ENCODE data around the gene PELI3. TPM values are rescaled to one million over a fixed set of nuclear protein-coding genes. Genes with fewer than 3 reads are reported as not detected.
A peak's percentile ranks its signal among the peaks of the same experiment; 100 is the strongest.

The PELI3 gene
- polyA plus RNA-seq, 4 donors, result 4.5 to 7.0 (median 5.2) TPM

GRCh38 chr11:66473608-66474515, 7.2 kb downstream of the PELI3 start:
- no peak for DNase-seq (ENCODE audit: low read depth in 4 of 4, low spot score in 3 of 4)

GRCh38 chr11:66475349-66476172, 8.9 kb downstream of the PELI3 start:
- DNase-seq (ENCODE audit: low read depth in 4 of 4, low spot score in 3 of 4), result no peak

- no peak for DNase-seq (ENCODE audit: low read depth in 4 of 4, low spot score in 3 of 4)
Observed at GRCh38 chr11:66476173-66476840, 9.6 kb downstream of the PELI3 start.

- DNase-seq (ENCODE audit: low read depth in 4 of 4, low spot score in 3 of 4), result no peak
Observed at GRCh38 chr11:66476841-66477251, 10.1 kb downstream of the PELI3 start.

- no peak for DNase-seq (ENCODE audit: low read depth in 4 of 4, low spot score in 3 of 4)
Observed at GRCh38 chr11:66477263-66478201, 10.8 kb downstream of the PELI3 start.

- no peak for DNase-seq (ENCODE audit: low read depth in 4 of 4, low spot score in 3 of 4)
Observed at GRCh38 chr11:66478729-66479393, 12.2 kb downstream of the PELI3 start.

GRCh38 chr11:66479394-66480116, 12.8 kb downstream of the PELI3 start:
- DNase-seq (ENCODE audit: low read depth in 4 of 4, low spot score in 3 of 4), result peak in 1 of 4 donors; percentile 47

GRCh38 chr11:66480117-66480938, 13.6 kb downstream of the PELI3 start, which contains the start of gene DPP3:
TSS of gene DPP3 (plus strand) at chr11:66480434. CDS start at chr11:66482201, 1,767 bp downstream.
- DNase-seq (ENCODE audit: low read depth in 4 of 4, low spot score in 3 of 4), result peak; percentile 84 to 90 (median 87)

GRCh38 chr11:66484806-66485380, 18.2 kb downstream of the PELI3 start:
- DNase-seq (ENCODE audit: low read depth in 4 of 4, low spot score in 3 of 4), result no peak

GRCh38 chr11:66488957-66489356, 22.3 kb downstream of the PELI3 start:
- DNase-seq (ENCODE audit: low read depth in 4 of 4, low spot score in 3 of 4), result no peak

GRCh38 chr11:66489636-66490035, 22.9 kb downstream of the PELI3 start:
- DNase-seq (ENCODE audit: low read depth in 4 of 4, low spot score in 3 of 4), result no peak

GRCh38 chr11:66491315-66491935, 24.7 kb downstream of the PELI3 start:
- DNase-seq (ENCODE audit: low read depth in 4 of 4, low spot score in 3 of 4), result no peak

GRCh38 chr11:66492161-66492865, 25.6 kb downstream of the PELI3 start:
- no peak for DNase-seq (ENCODE audit: low read depth in 4 of 4, low spot score in 3 of 4)

GRCh38 chr11:66493130-66493529, 26.4 kb downstream of the PELI3 start:
- DNase-seq (ENCODE audit: low read depth in 4 of 4, low spot score in 3 of 4), result no peak

- DNase-seq (ENCODE audit: low read depth in 4 of 4, low spot score in 3 of 4), result no peak
Observed at GRCh38 chr11:66494458-66494857, 27.8 kb downstream of the PELI3 start.

- no peak for DNase-seq (ENCODE audit: low read depth in 4 of 4, low spot score in 3 of 4)
Observed at GRCh38 chr11:66494935-66495334, 28.2 kb downstream of the PELI3 start.
